ENCODE measurements around the gene SLC19A1. TPM values are rescaled to one million over a fixed set of nuclear protein-coding genes. Genes with fewer than 3 reads are reported as not detected.

The SLC19A1 gene
- total RNA-seq, 1 donor from 2014 or later: 10.2 TPM

- intact Hi-C loops (cut with DNase I): no loop called here
- ATAC-seq (no peak), DNase-seq (ENCODE audit: low spot score) (no peak)
Measured at GRCh38 chr21:45490049-45490731, 52.0 kb downstream of the SLC19A1 start.

DNA sequence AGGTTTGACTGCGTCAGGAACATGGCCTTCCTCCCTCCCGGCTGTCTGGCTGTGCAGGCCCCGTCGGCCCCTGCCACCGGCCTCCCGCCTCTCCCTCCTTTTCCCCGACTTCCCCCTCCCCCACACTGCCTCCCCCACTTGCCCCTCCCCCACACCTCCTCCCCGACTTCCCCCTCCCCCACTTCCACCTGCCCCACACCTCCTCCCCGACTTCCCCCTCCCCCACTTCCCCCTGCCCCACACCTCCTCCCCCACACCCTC, 52.6 kb downstream of the SLC19A1 start:
- intact Hi-C loops (cut with DNase I): loop anchor here (10.0 kb wide), 1 partner anchor 45 kb away; no protein-coding TSS in a partner anchor
- ATAC-seq (no peak), DNase-seq (ENCODE audit: low spot score) (no peak)

- intact Hi-C loops (cut with DNase I): loop anchor here (10.0 kb wide), 1 partner anchor 46 kb away; no protein-coding TSS in a partner anchor
- ATAC-seq (no peak), DNase-seq (ENCODE audit: low spot score) (no peak)
Measured at GRCh38 chr21:45488931-45489721, 53.1 kb downstream of the SLC19A1 start.

DNA sequence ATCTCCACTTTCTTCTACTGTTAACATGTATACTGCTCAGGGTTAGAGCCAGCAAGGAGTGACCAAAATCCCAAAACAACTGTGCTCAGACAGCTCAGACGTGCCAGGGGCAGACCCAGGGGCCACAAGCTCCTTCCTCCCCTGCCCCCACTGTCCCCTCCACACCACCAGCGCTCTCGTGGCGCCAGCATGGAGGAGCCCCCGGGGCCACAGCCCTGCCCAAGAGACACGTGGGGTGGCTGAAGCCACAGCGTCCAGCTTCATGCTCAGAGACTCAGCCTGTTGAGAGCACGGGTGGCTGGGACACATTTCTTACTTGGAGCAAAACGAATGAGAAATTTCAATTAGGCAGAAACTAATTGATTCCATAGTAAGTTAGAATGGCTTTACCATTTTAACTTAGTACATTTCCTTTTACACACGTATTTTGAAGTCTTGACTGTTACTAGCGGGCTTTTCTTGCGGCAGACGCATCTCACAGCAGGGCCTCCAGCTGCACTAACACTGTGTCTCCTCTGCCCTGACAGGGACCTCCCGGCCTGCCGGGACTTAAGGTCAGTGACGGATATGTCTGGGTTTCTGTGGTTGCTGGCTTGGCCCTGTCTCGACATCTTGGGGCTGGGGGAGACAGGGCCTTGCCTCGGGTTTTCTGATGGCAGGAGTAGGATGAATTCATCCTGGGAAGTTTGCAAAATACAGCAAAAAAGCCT, 54.2 kb downstream of the SLC19A1 start:
- intact Hi-C loops (cut with DNase I): loop anchor here (10.0 kb wide), 1 partner anchor 47 kb away; no protein-coding TSS in a partner anchor
- no peak for ATAC-seq

GRCh38 chr21:45487161-45487806, 55.0 kb downstream of the SLC19A1 start:
- no peak for ATAC-seq
- DNase-seq (ENCODE audit: low spot score): no peak
- intact Hi-C loops (cut with DNase I): loop anchor here (10.0 kb wide), 1 partner anchor 48 kb away; no protein-coding TSS in a partner anchor

More for the DNA sequence above, 54.2 kb downstream of the SLC19A1 start:
- DNase-seq (ENCODE audit: low spot score): no peak

DNA sequence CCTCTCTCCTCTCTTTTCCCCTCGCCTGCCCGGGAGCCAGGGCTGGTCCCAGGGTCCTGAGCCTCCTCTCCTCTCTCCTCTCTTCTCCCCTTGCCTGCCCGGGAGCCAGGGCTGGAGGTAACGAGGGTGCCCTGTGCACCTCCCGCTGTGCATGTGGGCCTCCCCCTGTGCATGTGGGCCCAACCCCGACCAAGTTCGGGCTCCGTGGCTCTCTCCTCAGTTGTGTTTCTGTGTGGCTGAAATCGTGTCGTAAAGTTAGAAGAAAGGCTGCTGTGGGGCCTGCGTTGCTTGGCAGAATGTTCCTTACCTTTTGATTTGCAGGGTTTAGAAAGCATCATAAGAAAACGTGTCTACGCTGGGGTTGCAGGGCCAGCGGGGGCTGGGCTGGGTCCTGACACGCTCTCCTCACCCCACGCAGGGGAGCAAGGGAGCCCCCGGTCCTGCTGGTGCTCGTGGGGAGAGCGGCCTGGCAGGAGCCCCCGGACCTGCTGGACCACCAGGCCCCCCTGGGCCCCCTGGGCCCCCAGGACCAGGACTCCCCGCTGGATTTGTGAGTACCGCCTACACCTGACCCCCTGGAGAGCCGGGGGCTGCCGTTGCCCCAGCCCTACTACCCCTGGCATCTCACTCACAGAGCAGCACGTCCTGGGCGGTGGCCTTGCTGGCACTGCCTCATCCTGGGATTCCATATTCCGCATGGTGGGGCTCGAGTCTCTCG, 55.6 kb downstream of the SLC19A1 start:
- DNase-seq (ENCODE audit: low spot score): no peak
- intact Hi-C loops (cut with DNase I): loop anchor here (10.0 kb wide), 1 partner anchor 48 kb away; no protein-coding TSS in a partner anchor
- no peak for ATAC-seq

GRCh38 chr21:45485686-45486442, 56.4 kb downstream of the SLC19A1 start:
- intact Hi-C loops (cut with DNase I): loop anchor here (10.0 kb wide), 1 partner anchor 49 kb away; no protein-coding TSS in a partner anchor
- DNase-seq (ENCODE audit: low spot score): no peak
- ATAC-seq: no peak

DNA sequence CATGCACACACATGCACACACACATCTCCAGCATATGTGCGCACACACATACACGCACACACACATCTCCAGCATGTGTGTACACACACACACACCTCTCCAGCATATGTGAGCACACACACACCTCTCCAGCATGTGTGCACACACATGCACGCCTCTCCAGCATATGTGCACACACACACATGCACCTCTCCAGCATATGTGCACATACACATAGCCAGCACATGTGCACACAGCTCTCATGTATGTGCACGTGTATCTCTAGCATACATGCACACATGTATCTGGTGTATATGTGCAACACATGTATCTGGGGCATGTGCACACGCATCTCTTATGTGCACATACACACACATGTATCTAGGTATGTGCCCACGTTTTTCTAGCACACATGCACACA, 57.9 kb downstream of the SLC19A1 start:
- ATAC-seq: no peak
- DNase-seq (ENCODE audit: low spot score): no peak
- intact Hi-C loops (cut with DNase I): loop anchor here (10.0 kb wide), 1 partner anchor 50 kb away; no protein-coding TSS in a partner anchor

GRCh38 chr21:45482899-45483821, 59.1 kb downstream of the SLC19A1 start:
- DNase-seq (ENCODE audit: low spot score) (no peak), ATAC-seq (peak; percentile 44)
- intact Hi-C loops (cut with DNase I): loop anchor here (10.0 kb wide), 1 partner anchor 52 kb away; no protein-coding TSS in a partner anchor

DNA sequence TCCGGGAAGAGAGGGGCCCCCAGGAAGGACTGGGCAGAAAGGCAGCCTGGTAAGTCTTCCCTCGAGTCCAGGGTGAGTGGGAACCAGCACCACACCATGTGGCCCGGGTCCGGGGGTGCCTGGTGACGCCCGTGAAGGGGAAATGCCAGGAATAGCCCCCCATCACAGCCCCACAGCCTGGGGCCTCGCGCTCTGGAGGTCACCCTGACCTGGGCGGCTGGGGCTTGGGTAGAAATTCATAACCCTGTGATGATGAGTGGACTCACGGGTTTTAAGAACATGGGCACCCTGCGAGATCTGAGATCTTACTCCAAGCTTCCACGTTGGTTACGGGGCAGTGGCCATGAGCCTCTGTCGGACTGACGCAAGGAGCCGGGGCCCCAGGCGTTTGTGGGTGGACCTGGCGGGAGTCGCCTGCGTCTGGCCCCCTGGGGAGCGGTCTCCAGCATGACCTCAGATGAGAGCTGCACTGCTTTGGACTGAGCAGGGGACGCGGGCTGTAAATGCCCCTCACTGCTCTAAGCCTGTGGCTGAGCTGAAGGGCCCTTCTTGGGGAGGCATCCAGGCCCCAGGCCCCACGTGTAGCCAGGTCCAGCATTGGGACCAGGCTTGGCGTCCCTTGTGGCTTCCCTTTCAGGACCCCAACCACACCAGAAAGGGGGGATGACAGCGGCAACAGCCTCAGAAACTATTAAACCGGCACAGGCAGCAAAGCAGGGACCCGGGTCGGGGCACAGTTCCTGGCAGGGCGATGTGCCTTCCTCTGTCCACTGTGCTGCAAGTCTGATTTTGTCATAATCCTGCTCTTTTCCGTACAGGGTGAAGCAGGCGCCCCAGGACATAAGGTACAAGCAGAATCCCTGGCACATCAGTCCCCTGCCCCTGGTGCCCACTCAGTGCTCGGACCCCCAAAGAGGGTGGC, 60.0 kb downstream of the SLC19A1 start:
- ATAC-seq (no peak), DNase-seq (ENCODE audit: low spot score) (no peak)
- intact Hi-C loops (cut with DNase I): loop anchor here (10.0 kb wide), 1 partner anchor 53 kb away; no protein-coding TSS in a partner anchor

DNA sequence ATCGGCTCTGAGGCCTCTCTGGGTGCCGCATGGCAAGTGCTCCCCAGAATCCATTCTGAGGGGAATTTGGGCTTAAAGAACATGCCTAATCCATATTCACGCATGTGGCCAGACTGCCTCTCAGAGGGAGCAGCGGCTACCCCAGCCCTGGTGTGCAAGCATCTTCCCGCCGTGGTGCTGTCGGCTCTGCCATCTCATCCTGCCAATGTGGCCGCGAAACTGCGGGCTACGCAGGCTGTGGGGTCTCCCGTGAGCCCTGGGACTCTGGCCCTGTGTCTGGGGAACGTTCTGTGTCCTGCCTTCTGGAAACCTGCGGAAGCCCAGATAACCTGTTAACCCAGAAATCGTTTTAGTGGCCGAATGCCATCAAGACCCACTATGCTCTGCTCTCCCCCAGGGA, 60.7 kb downstream of the SLC19A1 start:
- no peak for ATAC-seq
- DNase-seq (ENCODE audit: low spot score): no peak
- intact Hi-C loops (cut with DNase I): loop anchor here (10.0 kb wide), 1 partner anchor 53 kb away; no protein-coding TSS in a partner anchor

DNA sequence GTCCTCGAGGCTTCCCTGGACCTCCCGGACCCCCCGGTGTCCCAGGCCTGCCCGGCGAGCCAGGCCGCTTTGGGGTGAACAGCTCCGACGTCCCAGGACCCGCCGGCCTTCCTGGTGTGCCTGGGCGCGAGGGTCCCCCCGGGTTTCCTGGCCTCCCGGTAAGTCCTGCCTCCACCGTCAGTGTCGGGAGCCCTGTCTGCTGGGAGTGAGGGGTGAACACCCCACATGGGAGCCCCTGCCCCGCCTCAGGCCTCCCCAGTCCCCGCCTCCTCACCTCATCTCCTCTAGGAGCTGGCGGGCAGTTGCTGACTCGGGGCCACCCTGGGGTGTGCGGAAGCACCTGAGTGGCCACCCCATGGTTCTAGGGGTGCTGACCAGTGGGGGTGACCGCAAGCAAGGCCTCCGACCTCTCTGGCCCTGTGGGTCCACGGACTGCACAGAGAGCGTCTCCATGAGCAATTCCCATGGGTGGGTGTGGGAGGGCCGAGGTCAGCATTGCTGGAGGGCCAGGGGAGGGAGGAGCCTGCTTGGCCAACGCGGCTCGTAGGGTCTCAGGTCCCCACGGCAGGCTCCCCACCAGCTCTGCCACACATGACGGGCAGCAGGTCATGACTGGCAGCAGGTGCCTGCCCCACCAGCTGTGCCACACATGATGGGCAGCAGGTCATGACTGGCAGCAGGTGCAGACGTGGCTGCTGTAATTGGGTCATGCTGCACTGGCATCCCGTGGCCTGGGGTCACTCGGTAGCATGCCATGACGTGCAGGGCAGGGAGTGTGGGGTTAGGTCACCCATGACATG, 61.3 kb downstream of the SLC19A1 start:
- intact Hi-C loops (cut with DNase I): loop anchor here (10.0 kb wide), 1 partner anchor 54 kb away; no protein-coding TSS in a partner anchor
- DNase-seq (ENCODE audit: low spot score) (no peak), ATAC-seq (no peak)

GRCh38 chr21:45479691-45480675, 62.3 kb downstream of the SLC19A1 start:
- ATAC-seq (no peak), DNase-seq (ENCODE audit: low spot score) (no peak)
- intact Hi-C loops (cut with DNase I): loop anchor here (10.0 kb wide), 1 partner anchor 55 kb away; no protein-coding TSS in a partner anchor

All from sciatic nerve (tissue), 2 donors.